NOMO-1 (cell line): Measurements from ENCODE around the gene CDC42.
"Not testable (repeated sequence)": the region's sequence is repeated elsewhere in the genome, so short reads cannot be mapped to it uniquely, and the experiment has no call there.

Experiments used
- DNase-seq, 2 experiments: peaks; one replicate each; lab custom pipeline; 2025; ENCODE audit not compliant: unreplicated experiment in 2 of 2; lab: John Stamatoyannopoulos, UW

The CDC42 gene

GRCh38 chr1:22034834-22035233 is 17.7 kb upstream of the CDC42 start:
- not testable (repeated sequence) for DNase-seq

GRCh38 chr1:22037520-22037919 is 15.0 kb upstream of the CDC42 start:
- DNase-seq: peak in 1 of 2 experiments; percentile 16

- no peak for DNase-seq
Measured at GRCh38 chr1:22038036-22038435, 14.5 kb upstream of the CDC42 start.

- peak; percentile 98 to 99 for DNase-seq
Measured at GRCh38 chr1:22039594-22040285, 12.8 kb upstream of the CDC42 start.

GRCh38 chr1:22040286-22040623 is 12.3 kb upstream of the CDC42 start:
- no peak for DNase-seq

GRCh38 chr1:22041505-22041904 is 11.0 kb upstream of the CDC42 start:
- no peak for DNase-seq

GRCh38 chr1:22043198-22043769 is 9.2 kb upstream of the CDC42 start:
- DNase-seq: no peak

- DNase-seq: no peak
Measured at GRCh38 chr1:22044690-22045420, 7.7 kb upstream of the CDC42 start.

- no peak for DNase-seq
Measured at GRCh38 chr1:22045604-22046228, 6.8 kb upstream of the CDC42 start.

GRCh38 chr1:22048351-22049192 is 3.9 kb upstream of the CDC42 start:
- peak in 1 of 2 experiments; percentile 54 for DNase-seq

GRCh38 chr1:22050330-22050729 is 2.2 kb upstream of the CDC42 start:
- DNase-seq: no peak

GRCh38 chr1:22051607-22052114 is 848 bp upstream of the CDC42 start:
- DNase-seq: no peak

- peak; percentile 48 to 65 for DNase-seq
Measured at GRCh38 chr1:22053017-22053860, 730 bp downstream of the CDC42 start.

- DNase-seq: peak in 1 of 2 experiments; percentile 59
Measured at GRCh38 chr1:22053861-22054770, 1.6 kb downstream of the CDC42 start.

GRCh38 chr1:22055463-22055862 is 3.0 kb downstream of the CDC42 start:
- no peak for DNase-seq

GRCh38 chr1:22056043-22056442 is 3.5 kb downstream of the CDC42 start:
- DNase-seq: no peak

GRCh38 chr1:22056936-22057335 is 4.4 kb downstream of the CDC42 start:
- peak in 1 of 2 experiments; percentile 61 for DNase-seq

- no peak for DNase-seq
Measured at GRCh38 chr1:22057861-22058260, 5.4 kb downstream of the CDC42 start.
